CD4-positive, alpha-beta T cell treated with Interleukin-6 for 4 hours (primary cell): ENCODE data around the gene WNK3.
"Not testable (repeated sequence)": the region's sequence is repeated elsewhere in the genome, so short reads cannot be mapped to it uniquely, and the experiment has no call there.

ENCODE experiments used
- DNase-seq: peaks from one replicate; pipeline ENCODE4 v3.0.0-alpha.2; 2020; ENCODE audit warnings: mixed read lengths

Gene WNK3

GRCh38 chrX:54357414-54358377 lies at the start of gene WNK3:
Gene WNK3 (minus strand): TSS chrX:54358046.
- DNase-seq: peak; percentile 66

- no peak for DNase-seq
Measured at GRCh38 chrX:54407266-54407665, 49.4 kb upstream of the WNK3 start.

- no peak for DNase-seq
Measured at GRCh38 chrX:54397113-54397512, 39.3 kb upstream of the WNK3 start.

GRCh38 chrX:54386314-54386713 lies 28.5 kb upstream of the WNK3 start:
- DNase-seq: no peak

- DNase-seq: not testable (repeated sequence)
Measured at GRCh38 chrX:54384661-54385060, 26.8 kb upstream of the WNK3 start.

- DNase-seq: no peak
Measured at GRCh38 chrX:54359408-54359807, 1.6 kb upstream of the WNK3 start.

- peak; percentile 56 for DNase-seq
Measured at GRCh38 chrX:54358424-54359211, 772 bp upstream of the WNK3 start.

- DNase-seq: no peak
Measured at GRCh38 chrX:54352677-54353076, 5.2 kb downstream of the WNK3 start.

GRCh38 chrX:54337383-54337782 lies 20.5 kb downstream of the WNK3 start:
- DNase-seq: not testable (repeated sequence)

- DNase-seq: no peak
Measured at GRCh38 chrX:54325077-54325476, 32.8 kb downstream of the WNK3 start.

- DNase-seq: no peak
Measured at GRCh38 chrX:54320067-54320466, 37.8 kb downstream of the WNK3 start.

GRCh38 chrX:54306379-54306778 lies 51.5 kb downstream of the WNK3 start:
- no peak for DNase-seq

GRCh38 chrX:54301516-54301915 lies 56.3 kb downstream of the WNK3 start:
- no peak for DNase-seq

GRCh38 chrX:54294306-54294705 lies 63.5 kb downstream of the WNK3 start:
- no peak for DNase-seq

- DNase-seq: no peak
Measured at GRCh38 chrX:54292755-54293154, 65.1 kb downstream of the WNK3 start.

GRCh38 chrX:54291758-54292157 lies 66.1 kb downstream of the WNK3 start:
- DNase-seq: no peak

- no peak for DNase-seq
Measured at GRCh38 chrX:54288968-54289367, 68.9 kb downstream of the WNK3 start.

GRCh38 chrX:54288277-54288676 lies 69.6 kb downstream of the WNK3 start:
- no peak for DNase-seq

GRCh38 chrX:54281676-54282075 lies 76.2 kb downstream of the WNK3 start:
- no peak for DNase-seq

GRCh38 chrX:54280466-54280865 lies 77.4 kb downstream of the WNK3 start:
- DNase-seq: no peak

GRCh38 chrX:54271664-54272063 lies 86.2 kb downstream of the WNK3 start:
- DNase-seq: no peak

- no peak for DNase-seq
Measured at GRCh38 chrX:54248309-54248708, 109.5 kb downstream of the WNK3 start.

GRCh38 chrX:54246866-54247265 lies 111.0 kb downstream of the WNK3 start:
- DNase-seq: no peak

GRCh38 chrX:54238588-54238987 lies 119.3 kb downstream of the WNK3 start:
- no peak for DNase-seq
